A549 treated with ZK216348 at 1 μM for 4 hours (cell line): ENCODE results near the gene MEGF11. TPM values are rescaled to one million over a fixed set of nuclear protein-coding genes. Genes with fewer than 3 reads are reported as not detected.

Source experiments
- total RNA-seq: library from RNA; stranded (reverse); fragments of 200-300 nt; extraction: Qiagen RNA extraction; gene quantifications from 5 replicates; pipeline ENCODE4 v1.2.3, GENCODE V29; 2022; ENCODE audit warnings: low read depth

MEGF11 gene
- total RNA-seq: 0.18 to 0.86 TPM (median 0.44 TPM) in 5 replicates

GRCh38 chr15:66253418-66254088, at the start of gene MEGF11:
MEGF11 (minus strand) TSS chr15:66253750; CDS start chr15:66128403, 125,347 bp downstream.

GRCh38 chr15:66293419-66294156, 40.0 kb upstream of the MEGF11 start, which contains the start of gene DIS3L:
DIS3L (plus strand) TSS chr15:66293568; CDS start chr15:66293597, 29 bp downstream.

GRCh38 chr15:65869126-65869953, 384.2 kb downstream of the MEGF11 start, which contains the start of gene RAB11A:
RAB11A (plus strand) TSS chr15:65869491; CDS start chr15:65869586, 95 bp downstream.

Other genes starting within 250 kb of the MEGF11 start
- gene DIS3L, start 39.8 kb upstream of the MEGF11 start, total RNA-seq: 30.3 to 36.4 TPM (median 34.4 TPM) in 5 replicates
- 19.5 to 45.2 TPM (median 23.0 TPM) in 5 replicates for gene TIPIN, start 102.9 kb upstream of the MEGF11 start, total RNA-seq
- gene MAP2K1, start 133.2 kb upstream of the MEGF11 start, total RNA-seq: 77.9 to 120 TPM (median 113 TPM) in 5 replicates
- gene SNAPC5, start 244.0 kb upstream of the MEGF11 start, total RNA-seq: 42.3 to 61.5 TPM (median 48.0 TPM) in 5 replicates